ENCODE measurements around the gene LY6G5C. TPM values are rescaled to one million over a fixed set of nuclear protein-coding genes. Genes with fewer than 3 reads are reported as not detected.

Gene LY6G5C
- total and polyA plus RNA-seq, 9 of the 15 experiments (the other 6 are each of a cell fraction or from before 2014, with no cell fraction given) = 0.10 to 0.67 (median 0.46) TPM; not detected in 4

GRCh38 chr6:31663961-31664789 lies 16.7 kb downstream of the LY6G5C start (continued):
- TF ChIP-seq CBFA2T2 (conservative IDR thresholded peaks at IDR 0.05) = no peak
- TF ChIP-seq HNRNPH1 (optimal IDR thresholded peaks at IDR 0.05; ENCODE audit: low read depth, low read length) = no peak
- TF ChIP-seq NR3C1 (CRISPR knock-in tag; IDR thresholded peaks at IDR 0.05) = no peak
- TF ChIP-seq ARHGAP35 (IDR thresholded peaks at IDR 0.05; ENCODE audit: partially characterized antibody) = peak; percentile 51
- TF ChIP-seq CGGBP1 (CRISPR knock-in tag; IDR thresholded peaks at IDR 0.05) = no peak
- no peak for TF ChIP-seq ZNF830 (CRISPR knock-in tag; IDR thresholded peaks at IDR 0.05)
- TF ChIP-seq NCOA4 (IDR thresholded peaks at IDR 0.05; ENCODE audit: partially characterized antibody) = no peak
- no peak for TF ChIP-seq PCBP1 (IDR thresholded peaks at IDR 0.05; ENCODE audit: low read depth, low read length, poor library complexity, severe bottlenecking)
- TF ChIP-seq ZNF24 (IDR thresholded peaks at IDR 0.05) = no peak
- TF ChIP-seq ZBTB1 (CRISPR knock-in tag; IDR thresholded peaks at IDR 0.05; ENCODE audit: borderline replicate concordance, low read depth) = no peak
- TF ChIP-seq CTCF (IDR thresholded peaks at IDR 0.05 in 2 of 3, conservative IDR thresholded peaks at IDR 0.05 in 1 of 3; ENCODE audit: insufficient read depth in 2 of 3, low read depth in 1 of 3, low read length in 3 of 3) = peak in 1 of 3 experiments; percentile 42; a peak in 2 of 6 replicates
- TF ChIP-seq DNMT1 (IDR thresholded peaks at IDR 0.05) = 0 out of 2 replicates have a peak, but pooled peaks have one; percentile 25
- TF ChIP-seq TSC22D4 (tag; IDR thresholded peaks at IDR 0.05) = no peak
- peak in 1 of 2 experiments; percentile 27; a peak in 1 of 4 replicates for TF ChIP-seq ZMIZ1 (IDR thresholded peaks at IDR 0.05; ENCODE audit: low read depth in 2 of 2, low read length in 2 of 2)
- peak; percentile 31; the same call in 1 of the 2 replicates for TF ChIP-seq TARDBP (IDR thresholded peaks at IDR 0.05)
- no peak; the same call in 1 of the 2 replicates for TF ChIP-seq MITF (IDR thresholded peaks at IDR 0.05)
- no peak; the same call in 1 of the 2 replicates for TF ChIP-seq ZNF311 (CRISPR knock-in tag; IDR thresholded peaks at IDR 0.05)
- TF ChIP-seq IRF1 (CRISPR knock-in tag; IDR thresholded peaks at IDR 0.05; ENCODE audit: borderline replicate concordance) = no peak
